ENCODE data around the gene PKIB.

- no peak for TF ChIP-seq CTCF (IDR thresholded peaks at IDR 0.05; ENCODE audit: low read length)
- no peak for TF ChIP-seq EZH2 (optimal IDR thresholded peaks at IDR 0.05; ENCODE audit: low read depth, low read length)
- TF ChIP-seq EZH2phosphoT487 (IDR thresholded peaks at IDR 0.05; ENCODE audit: low read length), result no peak
Observed at GRCh38 chr6:122715725-122716124, 105.5 kb downstream of the PKIB start.
